ENCODE results near the gene CABP1.
"Not testable (repeated sequence)": the region's sequence is repeated elsewhere in the genome, so short reads cannot be mapped to it uniquely, and the experiment has no call there.

Gene CABP1

DNA sequence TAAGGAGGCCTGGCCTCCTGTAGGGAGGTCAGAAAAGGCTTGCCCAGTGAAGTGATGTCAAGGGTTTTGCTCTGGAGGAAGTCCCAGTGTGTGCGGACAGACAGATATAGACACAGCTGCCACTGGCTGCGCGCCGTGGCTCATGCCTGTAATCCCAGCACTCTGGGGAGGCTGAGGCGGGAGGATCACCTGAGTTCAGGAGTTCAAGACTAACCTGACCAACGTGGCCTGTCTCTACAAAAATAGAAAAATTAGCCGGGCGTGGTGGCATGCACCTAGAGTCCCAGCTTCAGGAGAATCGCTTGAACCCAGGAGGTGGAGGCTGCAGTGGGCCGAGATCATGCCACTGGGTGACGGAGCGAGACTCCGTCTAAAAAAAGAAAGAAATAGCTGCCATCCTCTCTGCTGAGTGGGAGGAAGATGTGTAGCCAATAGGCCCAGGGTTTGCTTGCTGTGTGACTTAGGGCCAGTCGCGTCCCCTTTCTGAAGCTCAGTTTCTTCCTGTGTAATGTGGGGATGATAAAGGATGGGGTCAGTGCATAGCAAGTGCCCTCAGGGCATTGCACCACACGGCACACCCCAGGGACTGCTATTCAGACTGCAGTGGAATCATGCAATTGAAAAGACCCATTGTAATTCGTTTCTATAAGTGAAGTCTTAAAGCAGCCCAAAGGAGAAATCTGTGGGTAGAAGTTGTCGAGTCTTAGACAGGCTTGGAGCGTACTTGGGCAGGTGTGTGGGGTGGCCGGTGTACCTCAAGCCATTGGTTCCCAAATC is 27.9 kb downstream of the CABP1 start:
- no peak for DNase-seq (ENCODE audit: low spot score)

DNA sequence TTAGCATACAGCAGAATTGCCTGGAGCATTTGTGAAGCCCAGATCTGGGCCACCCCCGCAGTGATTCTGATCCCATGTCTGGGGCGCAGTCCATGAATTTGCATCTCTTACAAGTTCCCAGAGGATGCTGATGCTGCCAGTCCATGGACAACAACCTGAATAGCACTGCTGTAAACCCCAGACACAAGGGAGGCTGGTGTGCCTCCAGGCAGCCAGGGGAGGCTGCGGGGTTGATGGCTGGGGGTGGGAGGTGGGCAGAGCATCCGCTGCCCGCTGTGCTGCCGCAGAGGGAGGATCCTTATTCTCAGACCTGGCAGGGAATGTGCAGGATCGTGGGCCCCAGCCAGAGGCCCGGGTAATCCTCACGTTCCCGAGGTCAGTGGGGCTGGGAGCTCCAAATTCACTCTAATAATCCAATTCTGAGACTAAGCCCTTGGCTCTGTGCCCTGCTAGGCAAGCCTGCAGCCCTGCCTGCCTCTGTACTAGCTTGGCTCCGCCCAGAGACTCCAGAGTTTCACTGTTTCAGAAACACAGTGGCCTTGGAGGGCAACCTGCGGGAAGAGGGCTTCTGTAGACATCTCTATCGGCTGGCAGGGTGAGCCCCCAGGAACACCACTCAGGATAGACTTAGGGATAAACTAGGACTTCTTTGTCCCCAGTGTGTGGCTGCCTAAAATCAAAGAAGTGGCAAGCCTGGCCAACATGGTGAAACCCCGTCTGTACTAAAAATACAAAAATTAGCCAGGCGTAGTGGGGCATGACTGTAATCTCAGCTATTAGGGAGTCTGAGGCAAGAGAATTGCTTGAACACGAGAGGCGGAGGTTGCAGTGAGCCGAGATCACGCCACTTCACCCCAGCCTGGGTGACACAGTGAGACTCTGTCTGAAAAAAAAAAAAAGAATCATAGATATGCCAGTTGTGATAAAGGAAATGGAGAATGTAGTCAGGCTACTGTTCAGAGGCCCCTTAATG is 28.7 kb downstream of the CABP1 start:
- peak; percentile 74 for DNase-seq (ENCODE audit: low spot score)

DNA sequence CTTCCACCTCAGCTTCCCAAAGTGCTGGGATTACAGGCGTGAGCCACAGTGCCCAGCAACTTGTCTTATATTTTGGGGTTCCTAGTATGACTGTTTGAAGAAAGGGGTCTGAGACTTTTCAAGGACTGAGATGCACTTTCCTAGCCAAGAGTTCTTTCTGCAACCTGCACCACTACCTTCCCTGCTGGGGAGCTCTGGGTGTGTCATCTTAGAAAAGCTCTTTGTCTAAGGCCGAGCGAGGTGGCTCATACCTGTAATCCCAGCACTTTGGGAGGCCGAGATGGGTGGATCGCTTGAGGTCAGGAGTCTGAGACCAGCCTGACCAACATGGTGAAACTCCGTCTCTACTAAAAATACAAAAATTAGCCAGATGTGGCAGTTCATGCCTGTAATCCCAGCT is 29.8 kb downstream of the CABP1 start:
- not testable (repeated sequence) for DNase-seq (ENCODE audit: low spot score)

DNA sequence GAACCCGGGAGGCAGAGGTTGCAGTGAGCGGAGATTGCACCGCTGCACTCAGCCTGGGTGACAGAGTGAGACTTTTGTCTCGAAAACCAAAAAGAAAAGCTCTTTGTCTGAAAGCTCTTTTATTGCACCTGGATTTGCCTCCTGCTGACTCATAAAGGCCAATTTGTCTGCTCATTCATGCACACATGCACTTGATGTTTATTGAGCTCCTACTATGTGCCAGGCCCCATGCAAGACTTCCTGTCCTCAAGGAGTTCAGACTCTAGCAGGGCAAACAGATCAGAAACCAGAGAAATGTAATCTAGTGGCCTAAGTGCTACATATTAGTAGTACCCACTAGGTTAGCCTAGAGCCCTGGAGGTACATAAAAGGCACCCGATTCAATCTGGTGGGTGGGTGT is 30.2 kb downstream of the CABP1 start:
- DNase-seq (ENCODE audit: low spot score) = no peak

DNA sequence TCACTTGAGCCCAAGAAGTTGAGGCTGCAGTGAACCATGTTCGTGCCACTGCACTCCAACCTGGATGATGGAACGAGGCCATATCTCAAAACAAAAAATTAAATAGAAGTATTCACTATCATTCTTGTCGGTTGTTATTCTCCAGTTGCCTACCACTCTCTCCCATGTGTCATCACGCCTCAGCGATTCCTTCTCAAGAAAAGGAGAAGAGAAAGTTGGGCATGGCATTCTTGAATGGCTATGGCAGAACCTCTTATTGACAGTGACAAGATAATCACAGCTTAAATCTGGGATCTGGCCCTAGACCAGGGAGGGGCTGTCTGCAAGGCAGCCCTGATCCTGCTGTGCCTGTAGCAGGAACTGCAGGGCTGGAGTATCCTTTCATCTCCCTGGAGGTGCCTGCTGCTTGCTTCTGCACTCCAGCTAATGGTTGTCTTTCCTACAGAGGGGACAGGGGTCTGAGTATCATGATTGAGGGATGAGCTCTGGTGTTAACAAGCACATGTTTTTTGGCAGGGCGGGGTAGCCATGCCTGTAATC is 33.7 kb downstream of the CABP1 start:
- no peak for DNase-seq (ENCODE audit: low spot score)

DNA sequence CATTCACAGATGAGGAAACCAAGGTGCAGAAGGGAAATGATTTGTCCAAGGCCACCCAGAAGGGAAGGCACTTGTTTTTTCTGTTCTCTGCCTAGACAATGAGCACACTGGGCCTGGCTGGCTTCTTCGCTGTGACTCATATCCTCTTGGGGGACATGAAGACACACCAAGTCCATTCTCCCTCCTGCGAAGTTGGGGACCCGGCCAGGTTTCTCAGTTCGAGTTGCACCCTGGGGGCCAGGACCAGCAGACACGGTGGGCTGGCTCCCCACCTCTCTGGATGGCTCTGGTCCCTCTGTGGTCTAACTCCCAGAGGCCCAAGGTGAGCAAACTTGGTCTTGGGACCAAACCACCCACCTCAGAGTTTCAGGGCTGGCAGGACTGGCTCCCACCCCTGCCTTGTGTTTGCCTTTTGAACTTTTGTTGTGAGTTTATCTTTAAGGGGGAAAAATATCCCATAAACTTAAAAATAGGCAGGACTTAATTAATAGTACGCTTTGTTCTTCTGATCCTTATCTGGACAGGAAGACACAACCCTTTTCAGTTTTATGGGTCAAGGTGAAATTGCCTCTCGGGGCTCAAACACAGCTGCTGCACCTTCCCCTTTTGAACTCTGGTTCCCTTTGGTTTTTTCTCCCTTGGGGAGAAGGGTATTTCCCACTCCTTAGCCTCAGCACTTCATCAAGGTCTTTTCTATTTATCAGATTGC is 37.5 kb downstream of the CABP1 start:
- no peak for DNase-seq (ENCODE audit: low spot score)

DNA sequence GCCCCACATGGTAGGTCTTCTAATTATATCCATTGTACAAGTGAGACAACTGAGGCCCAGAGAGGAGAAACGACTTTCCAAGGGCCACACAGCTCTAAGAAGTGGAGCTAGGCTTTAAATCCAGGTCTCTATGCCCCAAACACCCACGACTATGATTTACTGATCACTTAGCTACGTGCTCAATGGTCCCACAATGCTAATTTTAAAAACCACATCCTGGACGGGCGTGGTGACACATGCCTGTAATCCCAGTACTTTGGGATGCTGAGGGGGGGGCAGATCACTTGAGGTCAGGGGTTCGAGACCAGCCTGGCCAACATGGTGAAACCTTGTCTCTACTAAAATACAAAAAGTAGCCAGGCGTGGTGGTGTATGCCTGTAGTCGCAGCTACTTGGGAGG is 38.1 kb downstream of the CABP1 start:
- no peak for DNase-seq (ENCODE audit: low spot score)

DNA sequence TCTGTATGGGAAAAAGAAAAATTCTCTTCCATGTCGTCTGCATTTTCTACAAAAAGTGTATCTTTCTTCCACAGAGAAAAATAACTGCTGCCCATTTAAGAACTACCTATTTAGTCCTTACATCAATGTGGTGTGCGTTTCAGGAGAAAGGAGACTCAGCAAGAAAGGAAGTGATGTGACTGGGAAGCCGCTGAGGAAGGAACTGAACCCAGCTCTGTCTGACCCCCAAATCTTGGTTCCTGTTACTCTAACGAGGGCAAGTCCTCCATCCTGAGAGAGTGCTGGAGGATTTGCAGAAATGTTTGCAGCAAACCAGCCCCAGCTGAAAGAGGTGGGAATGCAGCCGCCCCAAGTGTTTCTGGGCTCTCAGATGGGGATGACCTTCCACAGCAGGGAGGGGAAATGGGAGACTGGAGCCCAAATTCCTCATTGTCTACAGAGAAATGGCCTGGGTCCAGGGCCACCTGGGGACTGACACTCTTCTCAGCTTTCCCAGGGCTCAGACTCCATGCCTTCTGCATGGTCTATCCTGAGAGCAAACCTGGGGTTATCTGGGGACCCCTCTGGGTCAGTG is 39.8 kb downstream of the CABP1 start:
- DNase-seq (ENCODE audit: low spot score) = no peak

DNA sequence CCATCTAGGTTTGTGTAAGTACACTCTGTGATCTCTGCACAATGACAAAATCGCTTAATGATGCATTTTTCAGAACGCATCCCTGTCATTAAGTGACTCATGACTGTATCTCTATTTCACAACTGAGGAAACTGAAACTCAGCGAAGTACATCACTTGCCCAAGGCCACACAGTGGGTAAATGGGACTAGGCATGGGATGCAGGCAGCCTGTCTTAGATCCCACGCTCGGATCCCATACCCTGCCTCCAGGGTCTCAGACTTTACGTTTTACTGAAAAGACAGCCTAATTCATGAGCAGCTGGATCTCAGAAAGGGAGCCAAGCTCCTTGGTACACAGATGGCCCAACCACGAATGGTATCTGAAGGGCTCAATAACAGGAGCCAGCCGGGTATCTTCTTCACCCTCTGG is 44.1 kb downstream of the CABP1 start:
- no peak for DNase-seq (ENCODE audit: low spot score)

DNA sequence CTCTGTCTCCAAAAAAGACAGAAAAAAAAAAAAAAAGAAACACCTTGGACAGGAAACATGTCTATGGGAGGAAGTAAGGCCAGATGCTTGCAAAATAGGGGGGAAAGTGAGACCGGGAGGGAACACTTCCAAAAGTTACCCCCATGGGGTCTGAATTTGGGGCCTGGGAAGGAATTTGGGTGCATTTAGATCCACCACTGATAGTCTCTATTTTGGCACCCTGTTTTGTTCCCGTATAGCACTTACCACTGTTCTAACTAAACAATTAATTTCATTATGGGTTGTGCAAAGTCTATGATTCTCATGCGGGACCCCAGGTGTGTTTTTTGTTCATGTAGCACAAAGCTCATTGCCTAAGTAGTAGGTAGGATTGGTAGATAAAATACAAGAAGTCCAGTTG is 45.1 kb downstream of the CABP1 start:
- DNase-seq (ENCODE audit: low spot score) = no peak

DNA sequence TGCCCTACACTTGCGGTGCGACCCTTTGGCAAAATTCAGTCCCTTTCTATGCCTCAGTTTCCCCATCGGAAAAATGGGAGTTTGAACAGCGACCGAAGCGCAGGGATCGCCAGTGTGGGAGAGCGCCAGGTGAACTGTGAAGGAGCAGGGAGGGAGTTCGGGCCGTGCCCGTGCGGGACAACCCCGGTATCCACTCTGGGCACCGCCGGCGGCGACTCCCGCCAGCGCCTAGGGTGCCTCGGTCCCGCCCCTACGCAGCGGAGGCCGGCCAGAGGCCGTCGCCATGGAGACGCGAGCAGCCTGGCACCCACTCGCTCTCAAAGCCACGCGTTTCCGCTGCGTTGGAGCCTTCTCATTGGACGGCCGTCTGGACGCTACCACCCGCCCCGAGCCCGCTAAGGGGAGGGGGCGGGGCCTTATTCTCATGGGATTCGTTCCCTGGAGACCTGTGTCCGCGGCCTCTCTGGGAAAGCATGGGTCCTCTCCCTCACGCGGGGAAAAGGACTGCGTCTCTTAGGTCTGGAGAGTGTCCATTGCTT is 45.8 kb downstream of the CABP1 start:
- peak; percentile 97 for DNase-seq (ENCODE audit: low spot score)

DNA sequence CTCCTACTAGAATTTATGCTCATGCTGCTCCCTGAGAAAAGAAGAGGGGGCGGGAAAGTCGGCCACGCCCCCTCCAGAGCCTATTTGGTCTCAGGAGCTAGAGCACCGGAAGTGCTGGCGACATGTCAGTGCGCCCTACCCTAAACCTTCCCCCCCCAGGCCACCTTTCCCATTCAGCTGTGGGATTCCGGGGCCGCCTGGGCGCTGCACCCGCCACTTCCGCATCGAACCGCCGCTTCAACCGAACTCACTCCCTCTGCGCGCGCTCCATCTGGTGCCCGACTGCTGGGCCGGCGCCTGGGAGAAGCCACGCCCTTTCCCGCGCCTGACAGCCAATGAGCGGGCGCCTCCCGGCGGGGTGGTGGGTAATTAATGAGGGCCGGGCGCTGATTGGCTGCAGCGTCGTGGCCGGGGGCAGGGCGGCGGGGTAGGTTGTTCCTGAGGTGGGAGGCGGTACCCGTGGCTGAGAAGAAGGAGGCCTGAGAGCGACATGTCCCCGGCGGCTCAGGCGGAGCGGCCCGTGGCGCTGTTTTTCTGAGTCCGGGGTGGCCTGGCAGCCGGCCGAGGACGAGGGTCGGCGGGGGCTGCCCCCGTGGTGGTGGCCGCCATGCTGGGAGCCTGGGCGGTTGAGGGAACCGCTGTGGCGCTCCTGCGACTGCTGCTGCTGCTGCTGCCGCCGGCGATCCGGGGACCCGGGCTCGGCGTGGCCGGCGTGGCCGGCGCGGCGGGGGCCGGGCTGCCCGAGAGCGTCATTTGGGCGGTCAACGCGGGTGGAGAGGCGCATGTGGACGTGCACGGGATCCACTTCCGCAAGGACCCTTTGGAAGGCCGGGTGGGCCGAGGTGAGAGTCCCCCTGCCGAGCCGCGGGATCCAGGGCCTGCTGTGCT is 46.5 kb downstream of the CABP1 start, which contains the start of gene MLEC:
Gene MLEC (plus strand): TSS at position 460 of the 888 bp plus-strand sequence. CDS start 148 bp downstream, at position 608.
- peak; percentile 100 for DNase-seq (ENCODE audit: low spot score)

DNA sequence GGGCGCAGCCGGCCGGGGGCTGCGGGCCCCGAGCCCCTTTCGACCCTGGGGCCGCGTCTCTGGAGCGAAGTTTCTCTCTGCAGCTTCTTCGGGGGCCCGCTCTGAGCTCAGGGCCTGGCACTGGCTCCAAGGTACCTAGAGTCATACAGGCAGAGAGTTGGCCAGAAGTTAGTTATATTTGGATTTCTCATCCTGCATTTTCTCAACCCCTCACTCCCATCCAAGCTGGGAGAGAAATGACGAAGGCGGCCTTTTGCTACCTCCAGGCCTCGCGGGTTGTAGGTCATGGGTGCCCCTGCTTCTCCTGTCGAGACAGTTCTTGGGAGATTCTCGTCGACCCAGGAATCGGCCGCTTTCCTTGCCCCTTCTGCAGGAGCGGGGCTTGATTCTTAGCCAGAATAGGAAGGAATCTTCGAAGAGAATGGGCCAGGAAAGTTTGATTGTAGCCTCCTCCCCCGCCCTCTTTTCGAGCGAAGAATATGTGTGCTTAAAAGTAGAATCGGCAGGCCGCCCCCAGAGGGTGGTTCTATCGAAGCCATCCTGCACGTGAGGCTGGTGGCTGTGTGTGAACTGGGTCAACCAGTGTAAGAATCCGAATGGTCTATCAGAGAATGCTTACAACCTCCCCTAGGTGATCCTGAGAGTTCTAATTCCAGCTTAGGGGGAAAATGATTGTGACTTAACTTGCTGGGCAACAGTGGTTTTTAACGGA is 47.3 kb downstream of the CABP1 start:
- DNase-seq (ENCODE audit: low spot score) = peak; percentile 37

DNA sequence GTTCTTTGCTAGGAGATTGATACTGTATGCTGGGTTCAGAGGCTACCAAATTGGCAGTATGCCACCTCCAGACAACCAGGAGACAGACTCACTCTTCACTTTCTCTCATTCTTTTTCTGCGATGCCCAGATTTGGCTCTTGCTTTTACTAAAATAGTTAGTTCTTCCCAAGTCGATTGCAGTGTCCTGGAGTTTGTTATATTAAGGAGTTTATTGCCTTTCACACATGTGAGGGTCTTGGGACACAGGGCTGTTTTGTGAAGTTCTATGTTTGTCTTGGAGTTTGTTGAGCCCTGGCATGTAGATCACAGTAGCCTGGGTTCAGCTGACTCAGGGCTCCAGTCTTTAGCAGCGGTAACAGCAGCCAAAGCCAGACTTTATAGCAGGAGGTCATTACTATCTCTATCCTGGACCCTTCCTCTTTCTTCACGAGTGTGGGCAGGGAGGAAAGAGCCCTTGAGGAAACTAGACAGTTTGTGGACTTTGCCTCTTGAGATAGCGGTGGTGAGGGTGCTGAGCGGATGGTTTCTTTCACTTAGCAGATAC is 48.2 kb downstream of the CABP1 start:
- DNase-seq (ENCODE audit: low spot score) = peak; percentile 35

DNA sequence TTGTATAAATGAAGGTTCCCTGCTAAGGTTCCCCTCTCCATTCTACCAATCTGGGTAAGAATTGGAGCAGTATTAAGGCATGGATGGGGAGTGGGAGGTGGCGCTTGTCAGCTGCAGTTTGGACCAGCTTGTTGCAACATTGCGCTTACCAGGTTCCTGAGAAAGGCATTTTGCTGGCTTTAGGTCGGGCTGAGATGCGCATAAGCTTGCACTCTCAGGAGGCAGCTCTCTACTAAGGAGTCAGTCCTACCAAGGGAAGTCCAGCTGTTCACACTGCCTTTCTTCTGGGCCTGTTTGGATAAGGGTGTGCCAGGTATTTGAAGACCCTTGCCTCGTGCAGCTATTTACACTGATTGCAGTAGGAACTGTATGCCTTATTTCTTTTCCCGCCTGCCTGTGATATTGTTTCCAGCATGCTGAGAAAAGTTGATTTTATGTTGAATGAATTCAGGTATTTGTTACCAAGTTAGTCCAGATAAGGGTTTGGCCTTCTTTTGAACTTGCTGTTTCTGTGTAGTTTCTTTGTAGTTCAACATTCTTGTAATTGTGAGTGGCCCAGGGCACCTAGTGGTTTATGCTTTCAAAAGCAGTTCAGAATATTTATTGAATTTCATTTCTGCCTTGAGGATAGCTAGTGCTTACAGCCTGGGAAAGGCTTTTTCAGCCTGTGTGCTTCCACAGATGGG is 49.1 kb downstream of the CABP1 start:
- no peak for DNase-seq (ENCODE audit: low spot score)

DNA sequence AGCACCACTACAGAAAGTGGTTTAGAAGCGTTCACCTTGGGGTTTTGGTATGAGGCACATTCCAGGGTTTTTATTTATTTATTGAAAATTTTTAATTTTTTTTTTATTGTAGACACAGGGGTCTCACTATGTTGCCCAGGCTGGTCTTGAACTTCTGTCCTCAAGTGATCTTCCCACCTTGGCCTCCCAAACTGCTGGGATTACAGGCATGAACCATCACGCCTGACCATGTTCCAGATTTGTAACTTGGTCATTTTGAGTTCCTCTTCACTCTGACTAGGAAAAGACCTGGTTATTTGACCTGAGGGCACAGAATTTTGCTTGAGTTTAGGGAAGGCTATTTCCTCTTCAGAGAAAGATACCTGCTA is 49.6 kb downstream of the CABP1 start:
- no peak for DNase-seq (ENCODE audit: low spot score)

DNA sequence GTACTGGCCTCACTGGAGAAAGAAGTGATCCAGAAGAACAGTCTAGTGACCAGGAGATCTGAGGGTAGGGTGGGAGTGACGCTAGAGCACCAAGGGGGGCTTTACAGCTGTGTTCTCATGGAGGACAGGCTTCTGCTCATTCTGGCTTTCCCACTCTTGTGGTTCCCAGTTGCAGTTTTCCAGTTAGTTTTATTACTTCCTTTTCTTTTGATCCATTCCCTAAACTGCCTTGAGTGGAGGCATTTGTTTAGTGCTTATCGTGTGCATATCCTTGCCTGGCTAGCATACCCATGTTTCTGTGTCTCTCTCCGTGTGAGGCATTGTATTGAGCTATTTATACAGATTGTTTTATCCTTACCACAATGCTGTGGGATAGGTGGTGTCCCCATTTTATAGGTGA is 50.6 kb downstream of the CABP1 start:
- DNase-seq (ENCODE audit: low spot score) = no peak

DNA sequence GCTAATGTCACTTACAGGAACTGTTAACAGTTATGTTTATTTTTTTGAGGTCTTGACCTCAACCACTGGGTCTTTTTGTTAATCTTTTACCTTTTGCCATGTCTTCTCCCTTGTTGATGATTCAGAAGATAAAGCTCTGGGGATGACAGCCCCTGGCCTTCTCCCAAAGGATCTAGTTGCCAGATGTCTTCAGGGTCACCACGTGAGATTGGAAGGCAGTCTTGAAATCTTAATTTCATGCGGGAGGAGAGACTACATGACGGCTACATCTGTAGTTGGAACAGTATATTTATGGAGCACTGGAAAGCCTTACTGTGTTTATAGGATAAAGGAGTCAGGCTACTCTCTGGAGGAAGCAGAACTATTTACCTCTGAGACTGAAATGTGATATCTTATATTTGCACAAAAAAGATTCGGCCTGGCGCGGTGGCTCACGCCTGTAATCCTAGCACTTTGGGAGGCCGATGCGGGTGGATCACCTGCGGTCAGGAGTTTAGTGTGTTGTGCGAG is 52.2 kb downstream of the CABP1 start:
- DNase-seq (ENCODE audit: low spot score) = no peak

DNA sequence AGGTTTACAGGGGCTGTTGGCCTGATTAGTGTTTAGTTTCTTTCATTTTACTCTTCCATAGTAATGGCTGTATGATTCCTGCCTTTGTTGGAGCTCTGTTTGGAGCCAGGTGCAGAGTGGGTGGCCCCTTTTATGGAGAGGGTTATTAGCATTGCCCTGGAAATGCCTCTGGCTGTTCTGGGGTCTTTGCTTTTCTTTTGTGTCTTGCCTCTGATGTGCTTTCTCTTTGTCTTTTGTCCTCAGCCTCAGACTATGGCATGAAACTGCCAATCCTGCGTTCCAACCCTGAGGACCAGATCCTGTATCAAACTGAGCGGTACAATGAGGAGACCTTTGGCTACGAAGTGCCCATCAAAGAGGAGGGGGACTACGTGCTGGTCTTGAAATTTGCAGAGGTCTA is 53.4 kb downstream of the CABP1 start:
- DNase-seq (ENCODE audit: low spot score) = no peak
